GM12878 (cell line): Measurements from ENCODE around the gene PRMT5. TPM values are rescaled to one million over a fixed set of nuclear protein-coding genes. Genes with fewer than 3 reads are reported as not detected.
A peak's percentile ranks its signal among the peaks of the same experiment; 100 is the strongest.

ENCODE experiments used
- ATAC-seq: fragments of 200-7000 bp; cut with Tn5 transposase; 3 replicates; pipeline ENCODE4 v1.9.1; 2020; ENCODE audit warnings: mild to moderate bottlenecking, moderate library complexity
- BruUV-seq: library from RNA; stranded (reverse); fragments of 400-500 nt; replicated peaks from 2 replicates; lab custom pipeline; 2021; lab: Mats Ljungman, UMichigan
- CTCF ChIA-PET: fragments of 300-600 bp; sonication (Branson Sonifier 250); formaldehyde crosslinking; extraction: SDS; loops from one replicate; lab custom pipeline; 2021; ENCODE audit warnings: inconsistent platforms; lab: Yijun Ruan, JAX
- POLR2A ChIA-PET: fragments of 350-600 bp; formaldehyde crosslinking; extraction: SDS; loops from one replicate; lab custom pipeline; 2021; ENCODE audit warnings: inconsistent platforms; lab: Charles Lee
- RAD21 ChIA-PET: fragments of 300-600 bp; sonication (Branson Sonifier 250); formaldehyde crosslinking; loops from one replicate; lab custom pipeline; 2023; ENCODE audit warnings: antibody characterized with exemption; ENCODE audit not compliant: unreplicated experiment; lab: Charles Lee
- SMC1A ChIA-PET: fragments of 300-600 bp; sonication (Branson Sonifier 250); formaldehyde crosslinking; loops from one replicate; lab custom pipeline; 2023; ENCODE audit not compliant: unreplicated experiment, uncharacterized antibody; lab: Charles Lee
- DNase-seq: peaks from one replicate; pipeline ENCODE4 v3.0.0-alpha.2; 2011; ENCODE audit warnings: low read depth, low spot score
- FAIRE-seq: peaks from 3 replicates; lab custom pipeline; 2011; peaks lifted over from hg19 to GRCh38; lab: Jason Lieb, UNC
- H2AFZ ChIP-seq: 2 replicates; pipeline ENCODE4 v1.6.0; 2011; ENCODE audit warnings: low read depth, low read length, control low read depth; ENCODE audit not compliant: control insufficient read depth
- H3K27ac ChIP-seq: 2 replicates; pipeline ENCODE4 v1.5.1; 2011; ENCODE audit warnings: control low read depth; ENCODE audit not compliant: control insufficient read depth, insufficient read depth
- H3K27me3 ChIP-seq, 2 experiments: replicated peaks in 1 of 2; 2 replicates each; pipeline versions ENCODE4 v1.6.0 to v1.6.1; 2011; ENCODE audit warnings: low read length in 1 of 2; ENCODE audit not compliant: control insufficient read depth in 2 of 2, insufficient read depth in 2 of 2
- H3K36me3 ChIP-seq, 2 experiments: 2 replicates each; pipeline ENCODE4 v1.5.1; 2011; ENCODE audit warnings: low read length in 1 of 2; ENCODE audit not compliant: control insufficient read depth in 2 of 2, insufficient read depth in 2 of 2
- H3K4me1 ChIP-seq: 2 replicates; pipeline ENCODE4 v1.6.1; 2011; ENCODE audit warnings: mild to moderate bottlenecking, low read length, moderate library complexity, mixed read lengths; ENCODE audit not compliant: control insufficient read depth, insufficient read depth
- H3K4me2 ChIP-seq: 2 replicates; pipeline ENCODE4 v1.6.0; 2011; ENCODE audit warnings: control low read depth; ENCODE audit not compliant: control insufficient read depth, insufficient read depth
- H3K4me3 ChIP-seq: fragments of 200-600 bp; sonication (generic); 2 replicates; pipeline ENCODE4 v1.5.1; 2016
- H3K79me2 ChIP-seq: 2 replicates; pipeline ENCODE4 v1.6.0; 2011; ENCODE audit warnings: low read length; ENCODE audit not compliant: control insufficient read depth, insufficient read depth
- H3K9ac ChIP-seq: 2 replicates; pipeline ENCODE4 v1.8.0; 2011; ENCODE audit warnings: low read length, control low read depth, mixed read lengths; ENCODE audit not compliant: control insufficient read depth, insufficient read depth
- H3K9me3 ChIP-seq: replicated peaks from 3 replicates; pipeline ENCODE4 v1.5.1; 2011; ENCODE audit warnings: mild to moderate bottlenecking, low read length; ENCODE audit not compliant: control insufficient read depth, insufficient read depth
- H4K20me1 ChIP-seq: 2 replicates; pipeline ENCODE4 v1.6.0; 2011; ENCODE audit not compliant: control insufficient read depth, insufficient read depth
- EZH2 ChIP-seq: IDR thresholded peaks from 2 replicates; pipeline ENCODE4 v1.6.1; 2012; ENCODE audit warnings: low read depth, mild to moderate bottlenecking, control low read depth, inconsistent platforms, low read length, borderline replicate concordance; ENCODE audit not compliant: control insufficient read depth
- IKZF2 ChIP-seq, 2 experiments: fragments of 450-650 bp; IDR thresholded peaks; 2 replicates each; pipeline ENCODE4 v1.6.1; 2017; ENCODE audit warnings: mild to moderate bottlenecking in 2 of 2, moderate library complexity in 2 of 2
- KAT2A ChIP-seq: conservative IDR thresholded peaks from 2 replicates; pipeline ENCODE4 v1.6.1; 2011; ENCODE audit warnings: low read depth, low read length; ENCODE audit not compliant: control insufficient read depth
- POLR2A ChIP-seq: IDR thresholded peaks from 2 replicates; pipeline ENCODE4 v1.6.1; 2011; ENCODE audit warnings: low read depth, mild to moderate bottlenecking, low read length
- RUNX3 ChIP-seq: IDR thresholded peaks from 2 replicates; pipeline ENCODE4 v1.6.1; 2012; ENCODE audit warnings: low read length, inconsistent platforms
- SIX5 ChIP-seq: IDR thresholded peaks from 2 replicates; pipeline ENCODE4 v1.6.1; 2011; ENCODE audit warnings: mild to moderate bottlenecking, low read depth, low read length, moderate library complexity; ENCODE audit not compliant: severe bottlenecking
- ZNF207 ChIP-seq: fragments of 450-650 bp; IDR thresholded peaks from 2 replicates; pipeline ENCODE4 v1.6.1; 2014; ENCODE audit warnings: antibody characterized with exemption, mild to moderate bottlenecking, borderline replicate concordance
- WGBS: methylation state at CpG from one replicate; pipeline ENCODE4 v1.1.6; 2016; ENCODE audit warnings: low lambda C conversion rate; ENCODE audit not compliant: insufficient replicate concordance, insufficient coverage; ENCODE audit errors: missing lambda C conversion rate; 5-methylcytosine and 5-hydroxymethylcytosine counted together
- in situ Hi-C: fragments of 300-500 bp; cut with MboI; formaldehyde crosslinking; loops from 9 replicates; pipeline ENCODE4 v1.14.3; 2018; ENCODE audit warnings: mixed read lengths
- intact Hi-C: fragments of 100-400 bp; cut with micrococcal nuclease; formaldehyde crosslinking; loops from one replicate; pipeline ENCODE4 v1.14.2; 2022; ENCODE audit not compliant: unreplicated experiment
- polyA plus RNA-seq, 11 experiments: library from polyadenylated mRNA; depleted of rRNA in 4 of 11; unstranded in 6 of 11; stranded (reverse) in 5 of 11; fragments of >200 nt; fragmentation: Nextera tagmentation in 4 of 11; fragmentation: Illumina TruSeq in 1 of 11; extraction: Ambion mirVana in 4 of 11; extraction: Trizol in 1 of 11; gene quantifications; 1 replicate in 1 of 11; 2 replicates in 10 of 11; pipeline versions ENCODE4 v1.2.1 to v1.2.3, GENCODE V29; 2011 to 2016; ENCODE audit warnings: inconsistent platforms in 2 of 11, missing spikeins in 2 of 11, low read depth in 1 of 11
- total RNA-seq, 4 experiments: library from RNA; depleted of rRNA in 3 of 4; stranded (reverse); fragments of >200 nt in 3 of 4; fragmentation: Illumina TruSeq in 1 of 4; extraction: Trizol in 1 of 4; gene quantifications; 2 replicates each; pipeline versions ENCODE4 v1.2.1 to v1.2.3, GENCODE V29; 2013 to 2021
- TF ChIP-seq, protein P1 (sequence below): fragments of 450-650 bp; IDR thresholded peaks from 2 replicates; pipeline ENCODE4 v1.6.1; 2017; ENCODE audit warnings: mild to moderate bottlenecking, moderate library complexity
- TF ChIP-seq, protein P2 (sequence below): fragments of 450-650 bp; IDR thresholded peaks from 2 replicates; pipeline ENCODE4 v1.6.1; 2018; ENCODE audit warnings: mild to moderate bottlenecking, low read depth, moderate library complexity; ENCODE audit not compliant: partially characterized antibody
- TF ChIP-seq, protein P3 (sequence below): IDR thresholded peaks from 2 replicates; pipeline ENCODE4 v1.6.1; 2012; ENCODE audit warnings: mild to moderate bottlenecking, low read depth, low read length
- TF ChIP-seq, protein P4 (sequence below): IDR thresholded peaks from 2 replicates; pipeline ENCODE4 v1.6.1; 2012; ENCODE audit warnings: low read depth, low read length, improper control_type of control experiment

The PRMT5 gene
- total and polyA plus RNA-seq, 10 of the 15 experiments (the other 5 are each of a cell fraction or from before 2014, with no cell fraction given), result 54.3 to 221 (median 111) TPM

DNA sequence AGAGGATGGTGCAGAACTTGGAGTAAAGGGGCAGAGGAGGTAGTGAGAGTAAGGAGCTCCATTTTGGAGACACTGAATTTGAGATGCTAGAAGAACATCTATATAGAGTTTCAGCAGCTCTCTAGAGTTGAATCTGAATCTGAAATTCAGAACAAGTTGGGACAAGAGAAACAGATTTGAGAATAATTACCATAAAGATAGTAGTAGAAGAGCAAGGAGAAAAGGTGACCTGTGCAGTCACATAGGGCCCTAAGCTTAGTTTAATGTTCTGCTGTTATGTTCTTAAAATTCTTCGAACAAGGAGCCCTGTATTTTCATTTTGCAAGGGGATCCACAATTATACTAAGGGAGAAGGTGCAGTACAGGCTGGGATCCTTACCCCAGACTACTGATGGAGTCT is 38.8 kb downstream of the PRMT5 start:
- FAIRE-seq (no peak), DNase-seq (no peak), ATAC-seq (no peak)
- WGBS, result 100% methylated on average over 1 of the region's 1 CpG
- ChIA-PET SMC1A (interaction anchor here (0.7 to 3.7 kb wide), 7 partner anchors 9 to 232 kb away, joined by 3 to 22 read pairs (median 4); no protein-coding TSS in a partner anchor), RAD21 (interaction anchor here (1.0 to 4.2 kb wide), 3 partner anchors 10 to 233 kb away, joined by 4 to 50 read pairs (median 27); partner anchors contain the start of gene LRP10), POLR2A (interaction anchor here (0.8 to 6.0 kb wide), 7 partner anchors 10 to 65 kb away, joined by 3 to 51 read pairs (median 5); partner anchors contain the start of gene RBM23), CTCF (interaction anchor here (0.8 to 10.8 kb wide), 7 partner anchors 10 to 231 kb away, joined by 3 to 174 read pairs (median 5); partner anchors contain the start of gene LRP10)
- peak overlapping the region; percentile 62 for H3K4me2 ChIP-seq
- no peaks in the 10 kb centered on the region for H3K9me3 ChIP-seq
- H3K9ac ChIP-seq, result no peak overlapping the region
- H2AFZ ChIP-seq, result no peak overlapping the region
- H3K4me3 ChIP-seq, result no peak overlapping the region
- peak overlapping the region; percentile 61 for H3K27ac ChIP-seq
- peaks cover 5% of the 10 kb centered on the region for H3K79me2 ChIP-seq
- in situ Hi-C loops (no loop called here), intact Hi-C loops (no loop called here)
- peaks cover 27% of the 10 kb centered on the region for H3K4me1 ChIP-seq
- TF ChIP-seq POLR2A (no peak), SIX5 (no peak), ZNF207 (no peak), KAT2A (no peak), EZH2 (no peak), IKZF2 (IDR thresholded peaks at IDR 0.05) (no peak), RUNX3 (no peak)
- TF ChIP-seq, protein P1, sequence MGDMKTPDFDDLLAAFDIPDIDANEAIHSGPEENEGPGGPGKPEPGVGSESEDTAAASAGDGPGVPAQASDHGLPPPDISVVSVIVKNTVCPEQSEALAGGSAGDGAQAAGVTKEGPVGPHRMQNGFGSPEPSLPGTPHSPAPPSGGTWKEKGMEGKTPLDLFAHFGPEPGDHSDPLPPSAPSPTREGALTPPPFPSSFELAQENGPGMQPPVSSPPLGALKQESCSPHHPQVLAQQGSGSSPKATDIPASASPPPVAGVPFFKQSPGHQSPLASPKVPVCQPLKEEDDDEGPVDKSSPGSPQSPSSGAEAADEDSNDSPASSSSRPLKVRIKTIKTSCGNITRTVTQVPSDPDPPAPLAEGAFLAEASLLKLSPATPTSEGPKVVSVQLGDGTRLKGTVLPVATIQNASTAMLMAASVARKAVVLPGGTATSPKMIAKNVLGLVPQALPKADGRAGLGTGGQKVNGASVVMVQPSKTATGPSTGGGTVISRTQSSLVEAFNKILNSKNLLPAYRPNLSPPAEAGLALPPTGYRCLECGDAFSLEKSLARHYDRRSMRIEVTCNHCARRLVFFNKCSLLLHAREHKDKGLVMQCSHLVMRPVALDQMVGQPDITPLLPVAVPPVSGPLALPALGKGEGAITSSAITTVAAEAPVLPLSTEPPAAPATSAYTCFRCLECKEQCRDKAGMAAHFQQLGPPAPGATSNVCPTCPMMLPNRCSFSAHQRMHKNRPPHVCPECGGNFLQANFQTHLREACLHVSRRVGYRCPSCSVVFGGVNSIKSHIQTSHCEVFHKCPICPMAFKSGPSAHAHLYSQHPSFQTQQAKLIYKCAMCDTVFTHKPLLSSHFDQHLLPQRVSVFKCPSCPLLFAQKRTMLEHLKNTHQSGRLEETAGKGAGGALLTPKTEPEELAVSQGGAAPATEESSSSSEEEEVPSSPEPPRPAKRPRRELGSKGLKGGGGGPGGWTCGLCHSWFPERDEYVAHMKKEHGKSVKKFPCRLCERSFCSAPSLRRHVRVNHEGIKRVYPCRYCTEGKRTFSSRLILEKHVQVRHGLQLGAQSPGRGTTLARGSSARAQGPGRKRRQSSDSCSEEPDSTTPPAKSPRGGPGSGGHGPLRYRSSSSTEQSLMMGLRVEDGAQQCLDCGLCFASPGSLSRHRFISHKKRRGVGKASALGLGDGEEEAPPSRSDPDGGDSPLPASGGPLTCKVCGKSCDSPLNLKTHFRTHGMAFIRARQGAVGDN, result no peak
- TF ChIP-seq, protein P2, sequence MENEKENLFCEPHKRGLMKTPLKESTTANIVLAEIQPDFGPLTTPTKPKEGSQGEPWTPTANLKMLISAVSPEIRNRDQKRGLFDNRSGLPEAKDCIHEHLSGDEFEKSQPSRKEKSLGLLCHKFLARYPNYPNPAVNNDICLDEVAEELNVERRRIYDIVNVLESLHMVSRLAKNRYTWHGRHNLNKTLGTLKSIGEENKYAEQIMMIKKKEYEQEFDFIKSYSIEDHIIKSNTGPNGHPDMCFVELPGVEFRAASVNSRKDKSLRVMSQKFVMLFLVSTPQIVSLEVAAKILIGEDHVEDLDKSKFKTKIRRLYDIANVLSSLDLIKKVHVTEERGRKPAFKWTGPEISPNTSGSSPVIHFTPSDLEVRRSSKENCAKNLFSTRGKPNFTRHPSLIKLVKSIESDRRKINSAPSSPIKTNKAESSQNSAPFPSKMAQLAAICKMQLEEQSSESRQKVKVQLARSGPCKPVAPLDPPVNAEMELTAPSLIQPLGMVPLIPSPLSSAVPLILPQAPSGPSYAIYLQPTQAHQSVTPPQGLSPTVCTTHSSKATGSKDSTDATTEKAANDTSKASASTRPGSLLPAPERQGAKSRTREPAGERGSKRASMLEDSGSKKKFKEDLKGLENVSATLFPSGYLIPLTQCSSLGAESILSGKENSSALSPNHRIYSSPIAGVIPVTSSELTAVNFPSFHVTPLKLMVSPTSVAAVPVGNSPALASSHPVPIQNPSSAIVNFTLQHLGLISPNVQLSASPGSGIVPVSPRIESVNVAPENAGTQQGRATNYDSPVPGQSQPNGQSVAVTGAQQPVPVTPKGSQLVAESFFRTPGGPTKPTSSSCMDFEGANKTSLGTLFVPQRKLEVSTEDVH, result no peak
- TF ChIP-seq, protein P3, sequence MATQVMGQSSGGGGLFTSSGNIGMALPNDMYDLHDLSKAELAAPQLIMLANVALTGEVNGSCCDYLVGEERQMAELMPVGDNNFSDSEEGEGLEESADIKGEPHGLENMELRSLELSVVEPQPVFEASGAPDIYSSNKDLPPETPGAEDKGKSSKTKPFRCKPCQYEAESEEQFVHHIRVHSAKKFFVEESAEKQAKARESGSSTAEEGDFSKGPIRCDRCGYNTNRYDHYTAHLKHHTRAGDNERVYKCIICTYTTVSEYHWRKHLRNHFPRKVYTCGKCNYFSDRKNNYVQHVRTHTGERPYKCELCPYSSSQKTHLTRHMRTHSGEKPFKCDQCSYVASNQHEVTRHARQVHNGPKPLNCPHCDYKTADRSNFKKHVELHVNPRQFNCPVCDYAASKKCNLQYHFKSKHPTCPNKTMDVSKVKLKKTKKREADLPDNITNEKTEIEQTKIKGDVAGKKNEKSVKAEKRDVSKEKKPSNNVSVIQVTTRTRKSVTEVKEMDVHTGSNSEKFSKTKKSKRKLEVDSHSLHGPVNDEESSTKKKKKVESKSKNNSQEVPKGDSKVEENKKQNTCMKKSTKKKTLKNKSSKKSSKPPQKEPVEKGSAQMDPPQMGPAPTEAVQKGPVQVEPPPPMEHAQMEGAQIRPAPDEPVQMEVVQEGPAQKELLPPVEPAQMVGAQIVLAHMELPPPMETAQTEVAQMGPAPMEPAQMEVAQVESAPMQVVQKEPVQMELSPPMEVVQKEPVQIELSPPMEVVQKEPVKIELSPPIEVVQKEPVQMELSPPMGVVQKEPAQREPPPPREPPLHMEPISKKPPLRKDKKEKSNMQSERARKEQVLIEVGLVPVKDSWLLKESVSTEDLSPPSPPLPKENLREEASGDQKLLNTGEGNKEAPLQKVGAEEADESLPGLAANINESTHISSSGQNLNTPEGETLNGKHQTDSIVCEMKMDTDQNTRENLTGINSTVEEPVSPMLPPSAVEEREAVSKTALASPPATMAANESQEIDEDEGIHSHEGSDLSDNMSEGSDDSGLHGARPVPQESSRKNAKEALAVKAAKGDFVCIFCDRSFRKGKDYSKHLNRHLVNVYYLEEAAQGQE, result no peak
- TF ChIP-seq, protein P4, sequence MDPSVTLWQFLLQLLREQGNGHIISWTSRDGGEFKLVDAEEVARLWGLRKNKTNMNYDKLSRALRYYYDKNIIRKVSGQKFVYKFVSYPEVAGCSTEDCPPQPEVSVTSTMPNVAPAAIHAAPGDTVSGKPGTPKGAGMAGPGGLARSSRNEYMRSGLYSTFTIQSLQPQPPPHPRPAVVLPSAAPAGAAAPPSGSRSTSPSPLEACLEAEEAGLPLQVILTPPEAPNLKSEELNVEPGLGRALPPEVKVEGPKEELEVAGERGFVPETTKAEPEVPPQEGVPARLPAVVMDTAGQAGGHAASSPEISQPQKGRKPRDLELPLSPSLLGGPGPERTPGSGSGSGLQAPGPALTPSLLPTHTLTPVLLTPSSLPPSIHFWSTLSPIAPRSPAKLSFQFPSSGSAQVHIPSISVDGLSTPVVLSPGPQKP, result no peak
- no peaks in the 10 kb centered on the region; a peak in 1 of 4 replicates for H3K36me3 ChIP-seq
- H4K20me1 ChIP-seq, result no peaks in the 10 kb centered on the region
- no peaks in the 10 kb centered on the region for H3K27me3 ChIP-seq
- BruUV-seq, result no TSS peak
